ENCODE data around the gene ZNF558.

DNA sequence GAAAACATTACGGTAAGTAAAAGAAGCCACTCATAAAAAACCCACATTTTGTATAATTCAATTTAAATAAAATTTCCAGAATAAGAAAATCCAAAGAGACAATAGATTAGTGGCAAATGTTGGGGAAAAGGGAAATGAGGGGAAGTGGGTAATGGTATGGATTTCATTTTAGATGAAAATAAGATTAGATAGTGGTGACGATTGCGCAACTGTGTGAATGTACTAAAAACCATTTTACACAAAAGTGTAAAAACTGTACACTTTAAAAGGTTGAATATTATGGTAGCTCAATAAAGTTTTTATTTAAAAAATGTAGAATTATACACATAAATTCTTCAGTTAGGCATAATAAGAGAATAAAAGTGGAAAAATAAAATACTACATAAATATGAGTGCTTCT is 3.8 kb upstream of the ZNF558 start:
- TF ChIP-seq, protein P1, sequence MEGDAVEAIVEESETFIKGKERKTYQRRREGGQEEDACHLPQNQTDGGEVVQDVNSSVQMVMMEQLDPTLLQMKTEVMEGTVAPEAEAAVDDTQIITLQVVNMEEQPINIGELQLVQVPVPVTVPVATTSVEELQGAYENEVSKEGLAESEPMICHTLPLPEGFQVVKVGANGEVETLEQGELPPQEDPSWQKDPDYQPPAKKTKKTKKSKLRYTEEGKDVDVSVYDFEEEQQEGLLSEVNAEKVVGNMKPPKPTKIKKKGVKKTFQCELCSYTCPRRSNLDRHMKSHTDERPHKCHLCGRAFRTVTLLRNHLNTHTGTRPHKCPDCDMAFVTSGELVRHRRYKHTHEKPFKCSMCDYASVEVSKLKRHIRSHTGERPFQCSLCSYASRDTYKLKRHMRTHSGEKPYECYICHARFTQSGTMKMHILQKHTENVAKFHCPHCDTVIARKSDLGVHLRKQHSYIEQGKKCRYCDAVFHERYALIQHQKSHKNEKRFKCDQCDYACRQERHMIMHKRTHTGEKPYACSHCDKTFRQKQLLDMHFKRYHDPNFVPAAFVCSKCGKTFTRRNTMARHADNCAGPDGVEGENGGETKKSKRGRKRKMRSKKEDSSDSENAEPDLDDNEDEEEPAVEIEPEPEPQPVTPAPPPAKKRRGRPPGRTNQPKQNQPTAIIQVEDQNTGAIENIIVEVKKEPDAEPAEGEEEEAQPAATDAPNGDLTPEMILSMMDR (conservative IDR thresholded peaks at IDR 0.05) = no peak
- no peak for TF ChIP-seq EZH2 (IDR thresholded peaks at IDR 0.05; ENCODE audit: low read depth)

All from PC-9 (cell line).